GM23338 (cell line): Measurements from ENCODE around the gene MARK3. TPM values are rescaled to one million over a fixed set of nuclear protein-coding genes. Genes with fewer than 3 reads are reported as not detected.

Source experiments
- ATAC-seq: fragments of 200-7000 bp; cut with Tn5 transposase; 3 replicates; pipeline ENCODE4 v1.9.1; 2020
- DNase-seq: peaks from one replicate; pipeline ENCODE4 v3.0.0-alpha.2; 2015; ENCODE audit warnings: low spot score
- H2AFZ ChIP-seq: fragments of 200-600 bp; sonication (generic); 2 replicates; pipeline ENCODE4 v1.8.0; 2016; ENCODE audit warnings: antibody characterized with exemption, mild to moderate bottlenecking, moderate library complexity
- H3F3A ChIP-seq: fragments of 200-600 bp; sonication (generic); replicated peaks from 2 replicates; pipeline ENCODE4 v1.8.0; 2017; ENCODE audit warnings: antibody characterized with exemption, mixed run types, low read depth
- H3K27ac ChIP-seq: fragments of 200-600 bp; sonication (generic); 2 replicates; pipeline ENCODE4 v1.6.1; 2016; ENCODE audit warnings: low read depth
- H3K27me3 ChIP-seq: fragments of 200-600 bp; sonication (generic); 2 replicates; pipeline ENCODE4 v1.8.0; 2016; ENCODE audit warnings: mild to moderate bottlenecking, mixed run types, moderate library complexity; ENCODE audit not compliant: insufficient read depth
- H3K36me3 ChIP-seq: fragments of 200-600 bp; sonication (generic); 2 replicates; pipeline ENCODE4 v1.8.0; 2016; ENCODE audit warnings: mild to moderate bottlenecking; ENCODE audit not compliant: insufficient read depth
- H3K4me1 ChIP-seq: fragments of 200-600 bp; sonication (generic); 2 replicates; pipeline ENCODE4 v1.8.0; 2016; ENCODE audit warnings: mild to moderate bottlenecking, moderate library complexity; ENCODE audit not compliant: insufficient read depth
- H3K4me2 ChIP-seq: fragments of 200-600 bp; sonication (generic); 2 replicates; pipeline ENCODE4 v1.7.1; 2017; ENCODE audit warnings: mixed run types
- H3K4me3 ChIP-seq: fragments of 200-600 bp; sonication (generic); 2 replicates; pipeline ENCODE4 v1.6.1; 2016; ENCODE audit warnings: mixed run types
- H3K79me2 ChIP-seq: fragments of 200-600 bp; sonication (generic); replicated peaks from 2 replicates; pipeline ENCODE4 v1.8.0; 2017; ENCODE audit warnings: mild to moderate bottlenecking; ENCODE audit not compliant: insufficient read depth
- H3K9me2 ChIP-seq: fragments of 200-600 bp; sonication (generic); 2 replicates; pipeline ENCODE4 v1.8.0; 2017; ENCODE audit not compliant: insufficient read depth
- H4K20me1 ChIP-seq: fragments of 200-600 bp; sonication (generic); replicated peaks from 2 replicates; pipeline ENCODE4 v1.8.0; 2017; ENCODE audit warnings: mild to moderate bottlenecking; ENCODE audit not compliant: insufficient read depth
- H3K27ac Mint-ChIP-seq: 2 replicates; pipeline ENCODE4 v1.8.0; 2020; ENCODE audit warnings: inconsistent platforms, mild to moderate bottlenecking, moderate library complexity, mixed read lengths
- H3K27me3 Mint-ChIP-seq: 3 replicates; pipeline ENCODE4 v1.8.0; 2022; ENCODE audit warnings: low read depth, mild to moderate bottlenecking, moderate library complexity, mixed read lengths, inconsistent platforms; ENCODE audit not compliant: insufficient read depth, poor library complexity
- H3K36me3 Mint-ChIP-seq: 3 replicates; pipeline ENCODE4 v1.8.0; 2021; ENCODE audit warnings: low read depth, mild to moderate bottlenecking, inconsistent platforms, moderate library complexity, mixed read lengths
- H3K4me1 Mint-ChIP-seq: 3 replicates; pipeline ENCODE4 v1.8.0; 2020; ENCODE audit warnings: mild to moderate bottlenecking, inconsistent platforms, mixed read lengths
- H3K4me3 Mint-ChIP-seq: 3 replicates; pipeline ENCODE4 v1.8.0; 2021; ENCODE audit warnings: moderate library complexity, mild to moderate bottlenecking, inconsistent platforms, mixed read lengths
- H3K9me3 Mint-ChIP-seq: 3 replicates; pipeline ENCODE4 v1.8.0; 2020; ENCODE audit warnings: moderate library complexity, mild to moderate bottlenecking, inconsistent platforms, mixed read lengths
- CREB1 ChIP-seq: fragments of 250-450 bp; sonication (Bioruptor Pico); IDR thresholded peaks from 2 replicates; pipeline ENCODE4 v1.5.0; 2020; ENCODE audit warnings: low read depth, mild to moderate bottlenecking, moderate library complexity
- CTCF ChIP-seq, 2 experiments: fragments of 200-600 bp in 1 of 2; sonication (generic) in 1 of 2; conservative IDR thresholded peaks; 2 replicates each; pipeline versions ENCODE4 v1.5.1 to v1.6.1; 2016 to 2017; ENCODE audit warnings: antibody characterized with exemption in 2 of 2, low read depth in 2 of 2, mild to moderate bottlenecking in 2 of 2, moderate library complexity in 1 of 2
- ETS1 ChIP-seq: IDR thresholded peaks from 2 replicates; pipeline ENCODE4 v1.6.1; 2016; ENCODE audit warnings: antibody characterized with exemption
- EZH2 ChIP-seq: fragments of 200-600 bp; sonication (generic); IDR thresholded peaks from one replicate; pipeline ENCODE4 v1.8.0; 2017; ENCODE audit warnings: antibody characterized with exemption, mild to moderate bottlenecking, low read depth; ENCODE audit not compliant: unreplicated experiment
- EZH2phosphoT487 ChIP-seq: fragments of 200-600 bp; sonication (generic); IDR thresholded peaks from one replicate; pipeline ENCODE4 v1.8.1; 2018; ENCODE audit warnings: antibody characterized with exemption; ENCODE audit not compliant: unreplicated experiment
- JUNB ChIP-seq: IDR thresholded peaks from one replicate; pipeline ENCODE4 v1.6.1; 2016; ENCODE audit warnings: antibody characterized with exemption; ENCODE audit not compliant: unreplicated experiment
- NANOG ChIP-seq: IDR thresholded peaks from 2 replicates; pipeline ENCODE4 v1.6.1; 2016; ENCODE audit warnings: antibody characterized with exemption, borderline replicate concordance
- POLR2AphosphoS5 ChIP-seq: IDR thresholded peaks from 2 replicates; pipeline ENCODE4 v1.6.1; 2016; ENCODE audit warnings: antibody characterized with exemption, low read depth
- REST ChIP-seq: IDR thresholded peaks from one replicate; pipeline ENCODE4 v1.6.1; 2018; ENCODE audit warnings: antibody characterized with exemption; ENCODE audit not compliant: unreplicated experiment
- STAT1 ChIP-seq: IDR thresholded peaks from one replicate; pipeline ENCODE4 v1.6.1; 2016; ENCODE audit warnings: antibody characterized with exemption; ENCODE audit not compliant: unreplicated experiment
- ZNF114 ChIP-seq: fragments of 250-450 bp; sonication (Bioruptor Pico); IDR thresholded peaks from 2 replicates; pipeline ENCODE4 v1.5.0; 2020; ENCODE audit warnings: mild to moderate bottlenecking, moderate library complexity
- ZNF331 ChIP-seq: fragments of 250-450 bp; sonication (Bioruptor Pico); IDR thresholded peaks from 2 replicates; pipeline ENCODE4 v1.5.0; 2020; ENCODE audit warnings: low read depth, mild to moderate bottlenecking, moderate library complexity
- ZNF462 ChIP-seq: fragments of 250-450 bp; sonication (Bioruptor Pico); IDR thresholded peaks from 2 replicates; pipeline ENCODE4 v1.5.0; 2020; ENCODE audit warnings: mild to moderate bottlenecking, moderate library complexity
- polyA plus RNA-seq: library from polyadenylated mRNA; unstranded; fragments of >200 nt; fragmentation: Nextera tagmentation; extraction: Ambion mirVana; gene quantifications from 2 replicates; pipeline ENCODE4 v1.2.1, GENCODE V29; 2016
- total RNA-seq: library from RNA; depleted of rRNA; stranded (reverse); fragments of >200 nt; shearing (Covaris generic); gene quantifications from 2 replicates; pipeline ENCODE4 v1.2.3, GENCODE V29; 2014

MARK3 gene
- total and polyA plus RNA-seq, 2 experiments from 2014 or later: 45.9 to 69.7 TPM

- TF ChIP-seq EZH2phosphoT487 (no peak), JUNB (no peak), CTCF (conservative IDR thresholded peaks at IDR 0.05; ENCODE audit: low read depth in 2 of 2) (no peak), ZNF114 (CRISPR knock-in tag) (no peak), ZNF462 (no peak), REST (no peak), ZNF331 (CRISPR knock-in tag) (no peak), POLR2AphosphoS5 (no peak), CREB1 (CRISPR knock-in tag) (no peak), EZH2 (no peak), STAT1 (no peak), NANOG (no peak), ETS1 (no peak)
- H3K9me3 Mint-ChIP-seq: no peaks in the 10 kb centered on the region
- no peak overlapping the region for H3K27ac Mint-ChIP-seq
- Histone ChIP-seq H2AFZ (no peak overlapping the region), H3K27ac (no peak overlapping the region), H3K36me3 (no peaks in the 10 kb centered on the region), H4K20me1 (no peaks in the 10 kb centered on the region; the same call in 1 of the 2 replicates), H3K27me3 (no peaks in the 10 kb centered on the region; the same call in 1 of the 2 replicates), H3K4me3 (no peak overlapping the region), H3K79me2 (peaks cover 6% of the 10 kb centered on the region), H3K4me2 (no peak overlapping the region), H3K9me2 (no peaks in the 10 kb centered on the region), H3F3A (no peaks in the 10 kb centered on the region), H3K4me1 (no peaks in the 10 kb centered on the region)
- no peaks in the 10 kb centered on the region for H3K36me3 Mint-ChIP-seq
- ATAC-seq (no peak), DNase-seq (no peak)
- peaks cover 10% of the 10 kb centered on the region for H3K27me3 Mint-ChIP-seq
- peaks cover 3% of the 10 kb centered on the region; the same call in 1 of the 3 replicates for H3K4me1 Mint-ChIP-seq
- H3K4me3 Mint-ChIP-seq: no peak overlapping the region
Observed at GRCh38 chr14:103535891-103536565, 150.8 kb downstream of the MARK3 start.
